HG03520 (cell line): ENCODE measurements around the gene KRT222.
A peak's percentile ranks its signal among the peaks of the same experiment; 100 is the strongest.

Experiments
- ATAC-seq: cut with Tn5 transposase; IDR thresholded peaks from one replicate; pipeline ENCODE4 v1.9.1; 2021; ENCODE audit warnings: mild to moderate bottlenecking, moderate library complexity; ENCODE audit not compliant: unreplicated experiment

Gene KRT222

GRCh38 chr17:40659911-40660310 lies 5.1 kb downstream of the KRT222 start:
- no peak for ATAC-seq

- no peak for ATAC-seq
These were observed 6.6 kb downstream of the KRT222 start for GRCh38 chr17:40658396-40658795.

GRCh38 chr17:40651939-40652338 lies 13.0 kb downstream of the KRT222 start:
- ATAC-seq, result no peak

- ATAC-seq, result no peak
These were observed 16.5 kb downstream of the KRT222 start for GRCh38 chr17:40648384-40648968.

GRCh38 chr17:40647624-40648383 lies 17.2 kb downstream of the KRT222 start, which contains the start of gene SMARCE1:
TSS of gene SMARCE1 (minus strand) at chr17:40647818. CDS start at chr17:40645802, 2,016 bp downstream.
- peak; percentile 56 for ATAC-seq

GRCh38 chr17:40646791-40647623 lies 18.0 kb downstream of the KRT222 start:
- peak; percentile 13 for ATAC-seq

- no peak for ATAC-seq
These were observed 19.0 kb downstream of the KRT222 start for GRCh38 chr17:40645943-40646342.

- ATAC-seq, result no peak
These were observed 19.7 kb downstream of the KRT222 start for GRCh38 chr17:40645291-40645690.

- ATAC-seq, result no peak
These were observed 27.0 kb downstream of the KRT222 start for GRCh38 chr17:40637931-40638330.

GRCh38 chr17:40633871-40634270 lies 31.1 kb downstream of the KRT222 start:
- no peak for ATAC-seq

GRCh38 chr17:40632216-40632615 lies 32.8 kb downstream of the KRT222 start:
- ATAC-seq, result no peak

- no peak for ATAC-seq
These were observed 35.1 kb downstream of the KRT222 start for GRCh38 chr17:40629842-40630241.

- ATAC-seq, result no peak
These were observed 39.7 kb downstream of the KRT222 start for GRCh38 chr17:40625311-40625710.

- no peak for ATAC-seq
These were observed 41.4 kb downstream of the KRT222 start for GRCh38 chr17:40623419-40624210.

- no peak for ATAC-seq
These were observed 42.5 kb downstream of the KRT222 start for GRCh38 chr17:40622509-40622928.

GRCh38 chr17:40621578-40621977 lies 43.4 kb downstream of the KRT222 start:
- no peak for ATAC-seq

- no peak for ATAC-seq
These were observed 44.0 kb downstream of the KRT222 start for GRCh38 chr17:40621019-40621418.

- ATAC-seq, result no peak
These were observed 46.0 kb downstream of the KRT222 start for GRCh38 chr17:40618754-40619625.

GRCh38 chr17:40617678-40618240 lies 47.2 kb downstream of the KRT222 start:
- ATAC-seq, result no peak
